OCI-LY3 (cell line): ENCODE results near the gene MYOD1.

Source experiments
- H2AFZ ChIP-seq: fragments of 200-600, 300-600 bp; shearing (Covaris generic); 2 replicates; pipeline ENCODE4 v1.6.0; 2014; ENCODE audit warnings: antibody characterized with exemption, low read depth, low read length
- H3K27ac ChIP-seq: fragments of 200-600, 300-600 bp; sonication (generic); 2 replicates; pipeline ENCODE4 v1.5.1; 2014; ENCODE audit warnings: mild to moderate bottlenecking, low read length, moderate library complexity, mixed read lengths
- H3K27me3 ChIP-seq: fragments of 200-600, 300-600 bp; sonication (generic); 2 replicates; pipeline ENCODE4 v1.6.1; 2014; ENCODE audit warnings: low read depth, low read length, mixed read lengths
- H3K36me3 ChIP-seq: fragments of 200-600, 300-600 bp; sonication (generic); replicated peaks from 2 replicates; pipeline ENCODE3; 2014; ENCODE audit warnings: low read depth, low read length, mixed read lengths
- H3K4me1 ChIP-seq: fragments of 300-600, 200-600 bp; sonication (generic); 2 replicates; pipeline ENCODE4 v1.6.1; 2014; ENCODE audit warnings: low read length, mixed read lengths
- H3K4me2 ChIP-seq: fragments of 200-600, 300-600 bp; sonication (generic); 2 replicates; pipeline ENCODE4 v1.6.1; 2014; ENCODE audit warnings: low read length, mixed read lengths
- H3K4me3 ChIP-seq: fragments of 300-600, 200-600 bp; sonication (generic); 2 replicates; pipeline ENCODE4 v1.5.1; 2014; ENCODE audit warnings: antibody characterized with exemption, mild to moderate bottlenecking, low read length, moderate library complexity
- H3K79me2 ChIP-seq: fragments of 300-600, 200-600 bp; shearing (Covaris generic); 2 replicates; pipeline ENCODE4 v1.6.1; 2014; ENCODE audit warnings: mild to moderate bottlenecking, low read length, mixed read lengths
- H3K9ac ChIP-seq: fragments of 300-600, 200-600 bp; shearing (Covaris generic); 2 replicates; pipeline ENCODE4 v1.6.0; 2014; ENCODE audit warnings: mild to moderate bottlenecking, low read length, moderate library complexity
- H3K9me3 ChIP-seq: fragments of 200-600, 300-600 bp; shearing (Covaris generic); 2 replicates; pipeline ENCODE4 v1.6.1; 2014; ENCODE audit warnings: low read length, mixed read lengths; ENCODE audit not compliant: insufficient read depth
- H4K20me1 ChIP-seq: fragments of 200-600, 300-600 bp; sonication (generic); 2 replicates; pipeline ENCODE4 v1.6.1; 2016; ENCODE audit warnings: low read length, mixed read lengths; ENCODE audit not compliant: insufficient read depth
- CTCF ChIP-seq: fragments of 200-600, 300-600 bp; sonication (generic); IDR thresholded peaks from 2 replicates; pipeline ENCODE4 v1.5.1; 2014; ENCODE audit warnings: antibody characterized with exemption, low read length, low read depth
- EZH2phosphoT487 ChIP-seq: fragments of 200-600 bp; shearing (Covaris generic); IDR thresholded peaks from 2 replicates; pipeline ENCODE4 v1.6.1; 2018; ENCODE audit warnings: antibody characterized with exemption, mixed run types, low read depth

The MYOD1 gene

GRCh38 chr11:17699147-17700114 lies 19.9 kb upstream of the MYOD1 start:
- no peaks in the 10 kb centered on the region for H3K27me3 ChIP-seq
- no peak overlapping the region for H3K4me2 ChIP-seq
- H3K36me3 ChIP-seq, result no peaks in the 10 kb centered on the region
- TF ChIP-seq CTCF, result no peak
- no peaks in the 10 kb centered on the region for H3K4me1 ChIP-seq
- no peaks in the 10 kb centered on the region for H4K20me1 ChIP-seq
- H3K79me2 ChIP-seq, result no peaks in the 10 kb centered on the region
- H3K4me3 ChIP-seq, result no peak overlapping the region
- H3K27ac ChIP-seq, result no peak overlapping the region
- peaks cover 3% of the 10 kb centered on the region; the same call in 1 of the 2 replicates for H3K9me3 ChIP-seq
- no peak overlapping the region for H2AFZ ChIP-seq
- no peak overlapping the region for H3K9ac ChIP-seq

GRCh38 chr11:17700991-17701390 lies 18.4 kb upstream of the MYOD1 start:
- Histone ChIP-seq H3K9ac (no peak overlapping the region), H3K27me3 (0 out of 2 replicates have a peak, but pooled peaks cover 2% of the 10 kb centered on the region), H3K4me1 (no peaks in the 10 kb centered on the region), H3K9me3 (peaks cover 3% of the 10 kb centered on the region; the same call in 1 of the 2 replicates), H3K27ac (no peak overlapping the region), H3K36me3 (no peaks in the 10 kb centered on the region), H3K4me3 (no peak overlapping the region), H4K20me1 (no peaks in the 10 kb centered on the region), H2AFZ (no peak overlapping the region), H3K79me2 (no peaks in the 10 kb centered on the region), H3K4me2 (no peak overlapping the region)
- no peak for TF ChIP-seq CTCF
- TF ChIP-seq EZH2phosphoT487, result no peak

- no peak overlapping the region for H2AFZ ChIP-seq
- H3K9me3 ChIP-seq, result peaks cover 3% of the 10 kb centered on the region; the same call in 1 of the 2 replicates
- no peak overlapping the region for H3K4me2 ChIP-seq
- H3K4me3 ChIP-seq, result no peak overlapping the region
- H3K79me2 ChIP-seq, result no peaks in the 10 kb centered on the region
- 0 out of 2 replicates have a peak, but pooled peaks cover 2% of the 10 kb centered on the region for H3K27me3 ChIP-seq
- no peaks in the 10 kb centered on the region for H4K20me1 ChIP-seq
- no peaks in the 10 kb centered on the region for H3K4me1 ChIP-seq
- H3K27ac ChIP-seq, result no peak overlapping the region
- TF ChIP-seq EZH2phosphoT487 (no peak), CTCF (no peak)
- H3K9ac ChIP-seq, result no peak overlapping the region
- no peaks in the 10 kb centered on the region for H3K36me3 ChIP-seq
Measured at GRCh38 chr11:17702876-17703275, 16.5 kb upstream of the MYOD1 start.

- H3K4me1 ChIP-seq, result no peaks in the 10 kb centered on the region
- H2AFZ ChIP-seq, result no peak overlapping the region
- no peak overlapping the region for H3K4me2 ChIP-seq
- H3K27me3 ChIP-seq, result 0 out of 2 replicates have a peak, but pooled peaks cover 2% of the 10 kb centered on the region
- no peak overlapping the region for H3K27ac ChIP-seq
- H4K20me1 ChIP-seq, result no peaks in the 10 kb centered on the region
- no peak overlapping the region for H3K9ac ChIP-seq
- H3K4me3 ChIP-seq, result no peak overlapping the region
- H3K36me3 ChIP-seq, result no peaks in the 10 kb centered on the region
- H3K79me2 ChIP-seq, result no peaks in the 10 kb centered on the region
- peaks cover 3% of the 10 kb centered on the region; the same call in 1 of the 2 replicates for H3K9me3 ChIP-seq
- TF ChIP-seq CTCF (no peak), EZH2phosphoT487 (no peak)
Measured at GRCh38 chr11:17703951-17704350, 15.4 kb upstream of the MYOD1 start.
